Caco-2 (cell line): ENCODE measurements around the gene SPECC1. TPM values are rescaled to one million over a fixed set of nuclear protein-coding genes. Genes with fewer than 3 reads are reported as not detected.

Source experiments
- BruUV-seq: library from RNA; stranded (reverse); fragments of 400-500 nt; replicated peaks from 2 replicates; lab custom pipeline; 2021; lab: Mats Ljungman, UMichigan
- CTCF ChIA-PET: fragments of 300-600 bp; sonication (Branson Sonifier 250); formaldehyde crosslinking; loops from one replicate; lab custom pipeline; 2022; ENCODE audit warnings: antibody characterized with exemption; lab: Charles Lee
- POLR2A ChIA-PET: fragments of 300-600 bp; sonication (Branson Sonifier 250); formaldehyde crosslinking; loops from one replicate; lab custom pipeline; 2022; ENCODE audit warnings: antibody characterized with exemption; lab: Charles Lee
- DNase-seq, 2 experiments: peaks; one replicate each; pipeline versions ENCODE4 v3.0.0 to v3.0.0-alpha.2; 2020 to 2022
- H3K27me3 ChIP-seq: replicated peaks from 2 replicates; pipeline ENCODE4 v1.6.0; 2011; ENCODE audit warnings: low read length; ENCODE audit not compliant: control insufficient read depth, insufficient read depth
- H3K36me3 ChIP-seq: 2 replicates; pipeline ENCODE4 v1.5.1; 2011; ENCODE audit warnings: low read length; ENCODE audit not compliant: control insufficient read depth, insufficient read depth
- H3K4me1 ChIP-seq: fragments of 250-450 bp; sonication (Bioruptor Pico); 2 replicates; pipeline ENCODE4 v1.5.1; 2020; ENCODE audit warnings: mild to moderate bottlenecking
- H3K4me3 ChIP-seq: 2 replicates; pipeline ENCODE4 v1.5.1; 2011; ENCODE audit warnings: low read depth, mild to moderate bottlenecking, control low read depth, low read length
- H3K9me3 ChIP-seq: fragments of 250-450 bp; sonication (Bioruptor Pico); 2 replicates; pipeline ENCODE4 v1.5.1; 2020; ENCODE audit warnings: mild to moderate bottlenecking, moderate library complexity
- H3K27ac Mint-ChIP-seq: one replicate; pipeline ENCODE4 v1.8.0; 2022; ENCODE audit warnings: mixed read lengths; ENCODE audit not compliant: unreplicated experiment
- H3K27me3 Mint-ChIP-seq: one replicate; pipeline ENCODE4 v1.8.0; 2022; ENCODE audit warnings: mixed read lengths; ENCODE audit not compliant: insufficient read depth, unreplicated experiment
- H3K36me3 Mint-ChIP-seq: one replicate; pipeline ENCODE4 v1.8.0; 2022; ENCODE audit warnings: mild to moderate bottlenecking, mixed read lengths; ENCODE audit not compliant: insufficient read depth, unreplicated experiment
- H3K4me1 Mint-ChIP-seq: one replicate; pipeline ENCODE4 v1.8.0; 2022; ENCODE audit warnings: low read depth, mixed read lengths; ENCODE audit not compliant: unreplicated experiment
- H3K4me3 Mint-ChIP-seq: one replicate; pipeline ENCODE4 v1.8.0; 2022; ENCODE audit warnings: mild to moderate bottlenecking, moderate library complexity, mixed read lengths; ENCODE audit not compliant: unreplicated experiment
- H3K9me3 Mint-ChIP-seq: one replicate; pipeline ENCODE4 v1.8.0; 2022; ENCODE audit warnings: mixed read lengths; ENCODE audit not compliant: unreplicated experiment
- CTCF ChIP-seq, 2 experiments: fragments of 200-600 bp in 1 of 2; IDR thresholded peaks; 1 replicate in 1 of 2; 2 replicates in 1 of 2; pipeline versions ENCODE4 v1.5.1 to v1.8.0; 2011 to 2022; ENCODE audit warnings: antibody characterized with exemption in 1 of 2, control low read depth in 1 of 2, inconsistent platforms in 1 of 2, low read depth in 1 of 2, low read length in 1 of 2, mild to moderate bottlenecking in 1 of 2, moderate library complexity in 1 of 2; ENCODE audit not compliant: insufficient read depth in 1 of 2, severe bottlenecking in 1 of 2, unreplicated experiment in 1 of 2
- intact Hi-C: fragments of 100-400 bp; cut with micrococcal nuclease; formaldehyde crosslinking; loops from one replicate; pipeline ENCODE4 v1.10.0; 2022; ENCODE audit not compliant: unreplicated experiment
- total RNA-seq: library from RNA; stranded (reverse); gene quantifications from 2 replicates; pipeline ENCODE4 v1.2.3, GENCODE V29; 2022

Gene SPECC1
- total RNA-seq, 1 experiment from 2014 or later: 123 TPM

GRCh38 chr17:20267459-20267842, 258.3 kb downstream of the SPECC1 start:
- POLR2A ChIA-PET: no interaction called here
- DNase-seq: no peak
- no peaks in the 10 kb centered on the region for H3K27me3 ChIP-seq
- H3K4me1 Mint-ChIP-seq: no peaks in the 10 kb centered on the region
- H3K9me3 ChIP-seq: no peaks in the 10 kb centered on the region
- H3K4me3 Mint-ChIP-seq: no peak overlapping the region
- no peak overlapping the region for H3K4me3 ChIP-seq
- BruUV-seq: no TSS peak
- CTCF ChIA-PET: no interaction called here
- H3K36me3 ChIP-seq: no peaks in the 10 kb centered on the region
- H3K27me3 Mint-ChIP-seq: no peaks in the 10 kb centered on the region
- no peak overlapping the region for H3K27ac Mint-ChIP-seq
- peaks cover 27% of the 10 kb centered on the region for H3K36me3 Mint-ChIP-seq
- no peak for TF ChIP-seq CTCF (IDR thresholded peaks at IDR 0.05; ENCODE audit: insufficient read depth in 1 of 2, low read depth in 1 of 2, low read length in 1 of 2, severe bottlenecking in 1 of 2, unreplicated experiment in 1 of 2)
- intact Hi-C loops: no loop called here
- no peaks in the 10 kb centered on the region for H3K4me1 ChIP-seq
- no peaks in the 10 kb centered on the region for H3K9me3 Mint-ChIP-seq

GRCh38 chr17:20270369-20270768, 261.2 kb downstream of the SPECC1 start:
- Histone ChIP-seq H3K27me3 (no peaks in the 10 kb centered on the region), H3K4me1 (no peaks in the 10 kb centered on the region), H3K36me3 (no peaks in the 10 kb centered on the region), H3K4me3 (no peak overlapping the region), H3K9me3 (no peaks in the 10 kb centered on the region)
- H3K27me3 Mint-ChIP-seq: no peaks in the 10 kb centered on the region
- ChIA-PET POLR2A (no interaction called here), CTCF (interaction anchor here (0.5 kb wide), 1 partner anchor 43 kb away, joined by 3 read pairs; no protein-coding TSS in a partner anchor)
- no peak overlapping the region for H3K4me3 Mint-ChIP-seq
- H3K4me1 Mint-ChIP-seq: no peaks in the 10 kb centered on the region
- DNase-seq: no peak
- no TSS peak for BruUV-seq
- intact Hi-C loops: no loop called here
- no peak overlapping the region for H3K27ac Mint-ChIP-seq
- peaks cover 27% of the 10 kb centered on the region for H3K36me3 Mint-ChIP-seq
- H3K9me3 Mint-ChIP-seq: no peaks in the 10 kb centered on the region
- no peak for TF ChIP-seq CTCF (IDR thresholded peaks at IDR 0.05; ENCODE audit: insufficient read depth in 1 of 2, low read depth in 1 of 2, low read length in 1 of 2, severe bottlenecking in 1 of 2, unreplicated experiment in 1 of 2)

- ChIA-PET POLR2A (no interaction called here), CTCF (interaction anchor here (0.5 to 0.7 kb wide), 2 partner anchors 44 to 421 kb away, joined by 3 read pairs; no protein-coding TSS in a partner anchor)
- H3K27me3 Mint-ChIP-seq: no peaks in the 10 kb centered on the region
- H3K4me3 ChIP-seq: no peak overlapping the region
- H3K4me3 Mint-ChIP-seq: no peak overlapping the region
- H3K4me1 ChIP-seq: no peaks in the 10 kb centered on the region
- no peaks in the 10 kb centered on the region for H3K9me3 ChIP-seq
- peaks cover 27% of the 10 kb centered on the region for H3K36me3 Mint-ChIP-seq
- H3K27ac Mint-ChIP-seq: no peak overlapping the region
- no peaks in the 10 kb centered on the region for H3K27me3 ChIP-seq
- H3K9me3 Mint-ChIP-seq: no peaks in the 10 kb centered on the region
- TF ChIP-seq CTCF (IDR thresholded peaks at IDR 0.05; ENCODE audit: insufficient read depth in 1 of 2, low read depth in 1 of 2, low read length in 1 of 2, severe bottlenecking in 1 of 2, unreplicated experiment in 1 of 2): no peak
- no peaks in the 10 kb centered on the region for H3K4me1 Mint-ChIP-seq
- intact Hi-C loops: no loop called here
- no peak for DNase-seq
- no TSS peak for BruUV-seq
- no peaks in the 10 kb centered on the region for H3K36me3 ChIP-seq
These were observed 262.0 kb downstream of the SPECC1 start for GRCh38 chr17:20271011-20271610.
